GM12801 (cell line): ENCODE data around the gene DEPDC1B.

Experiments
- TF ChIP-seq, protein P1 (sequence below): IDR thresholded peaks from one replicate; pipeline ENCODE4 v1.5.1; 2011; ENCODE audit warnings: control low read depth; ENCODE audit not compliant: insufficient read length; ENCODE audit errors: extremely low read depth

Gene DEPDC1B

GRCh38 chr5:60651872-60652620 lies 47.9 kb downstream of the DEPDC1B start:
- TF ChIP-seq, protein P1, sequence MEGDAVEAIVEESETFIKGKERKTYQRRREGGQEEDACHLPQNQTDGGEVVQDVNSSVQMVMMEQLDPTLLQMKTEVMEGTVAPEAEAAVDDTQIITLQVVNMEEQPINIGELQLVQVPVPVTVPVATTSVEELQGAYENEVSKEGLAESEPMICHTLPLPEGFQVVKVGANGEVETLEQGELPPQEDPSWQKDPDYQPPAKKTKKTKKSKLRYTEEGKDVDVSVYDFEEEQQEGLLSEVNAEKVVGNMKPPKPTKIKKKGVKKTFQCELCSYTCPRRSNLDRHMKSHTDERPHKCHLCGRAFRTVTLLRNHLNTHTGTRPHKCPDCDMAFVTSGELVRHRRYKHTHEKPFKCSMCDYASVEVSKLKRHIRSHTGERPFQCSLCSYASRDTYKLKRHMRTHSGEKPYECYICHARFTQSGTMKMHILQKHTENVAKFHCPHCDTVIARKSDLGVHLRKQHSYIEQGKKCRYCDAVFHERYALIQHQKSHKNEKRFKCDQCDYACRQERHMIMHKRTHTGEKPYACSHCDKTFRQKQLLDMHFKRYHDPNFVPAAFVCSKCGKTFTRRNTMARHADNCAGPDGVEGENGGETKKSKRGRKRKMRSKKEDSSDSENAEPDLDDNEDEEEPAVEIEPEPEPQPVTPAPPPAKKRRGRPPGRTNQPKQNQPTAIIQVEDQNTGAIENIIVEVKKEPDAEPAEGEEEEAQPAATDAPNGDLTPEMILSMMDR: no peak

DNA sequence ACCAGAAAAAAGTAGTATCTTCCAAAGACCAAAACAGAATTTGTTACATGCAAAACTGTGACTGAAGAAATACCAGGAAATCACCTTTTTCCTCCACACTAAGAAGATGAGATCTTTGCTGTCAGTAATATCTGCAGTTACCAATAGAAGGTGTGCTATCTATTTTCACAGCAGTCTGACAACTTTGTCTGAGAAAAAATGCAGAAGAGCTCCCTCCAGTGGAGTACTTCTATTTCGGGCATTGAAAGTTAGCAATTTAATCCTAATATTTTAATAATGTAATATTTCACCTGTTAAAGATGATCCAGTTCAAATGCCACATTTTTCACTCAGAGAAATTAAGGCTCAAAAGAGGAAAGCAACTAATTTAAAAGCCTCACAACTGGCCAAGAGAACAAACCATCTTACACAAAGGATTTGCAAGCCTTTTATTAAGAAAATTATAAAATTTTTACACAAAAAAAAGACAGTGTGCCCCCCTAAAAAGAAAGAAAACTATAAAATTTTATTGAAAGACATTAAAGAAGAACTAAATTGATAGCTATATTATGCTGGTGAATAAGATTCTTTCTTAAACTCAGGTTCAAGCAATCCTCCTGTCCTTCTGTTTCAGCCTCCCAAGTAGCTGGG lies 50.6 kb downstream of the DEPDC1B start:
- TF ChIP-seq, protein P1: no peak

DNA sequence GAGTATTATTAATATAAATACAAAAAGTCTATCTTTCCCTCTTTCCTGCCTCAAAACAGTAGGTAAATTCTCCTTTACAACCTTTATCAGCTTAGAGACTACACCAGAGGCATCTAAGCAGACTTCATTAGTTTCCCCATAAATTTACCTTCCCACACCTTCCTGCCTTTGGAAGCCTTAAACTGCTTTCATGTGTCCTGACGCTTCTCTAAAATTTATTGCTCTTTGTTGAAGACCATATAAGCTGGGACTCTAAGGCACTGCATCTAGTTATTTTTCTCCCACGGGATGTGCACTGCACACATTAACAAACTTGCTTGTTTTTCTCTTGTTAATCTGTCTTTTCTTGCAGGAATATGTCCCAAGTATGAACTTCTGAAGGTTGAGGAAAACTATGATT lies 51.8 kb downstream of the DEPDC1B start:
- TF ChIP-seq, protein P1: no peak

GRCh38 chr5:60640901-60641300 lies 59.1 kb downstream of the DEPDC1B start:
- TF ChIP-seq, protein P1: no peak

DNA sequence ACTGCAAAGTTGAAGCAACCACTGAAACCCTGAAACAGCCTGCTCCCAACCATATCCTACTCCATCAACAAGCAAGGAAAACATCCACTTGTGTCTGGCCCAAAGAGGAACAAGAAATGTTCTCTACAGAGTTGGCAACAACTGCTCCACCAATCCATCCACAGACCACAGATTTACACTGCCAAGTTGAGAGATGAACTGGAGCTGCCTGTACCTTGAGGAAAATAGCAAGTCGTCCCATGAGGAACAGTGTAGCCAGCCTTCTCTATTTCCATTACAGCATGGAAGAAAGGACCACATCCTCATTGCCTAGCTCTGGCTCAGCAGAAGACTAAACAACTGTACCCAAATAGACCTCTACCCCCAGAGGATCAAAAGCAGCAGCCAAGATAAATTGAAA lies 60.4 kb downstream of the DEPDC1B start:
- TF ChIP-seq, protein P1: no peak

DNA sequence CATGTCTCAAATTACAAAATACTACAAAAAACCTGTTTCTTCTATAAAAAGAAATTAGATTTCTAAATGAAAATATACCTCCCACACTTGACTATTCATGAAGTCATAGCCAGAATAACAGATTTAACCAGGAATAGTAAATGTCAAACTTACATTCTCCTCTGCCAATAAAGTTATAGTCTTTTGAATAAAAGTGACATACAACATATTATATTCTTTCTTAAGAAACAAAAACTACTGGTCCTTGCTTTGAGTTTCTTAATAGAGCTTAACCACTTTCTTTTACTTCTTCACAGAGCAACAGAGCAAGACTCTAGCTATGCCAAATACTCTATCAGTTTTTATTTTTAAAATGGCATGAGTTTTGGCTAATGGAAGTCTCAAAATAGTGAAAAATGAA lies 61.7 kb downstream of the DEPDC1B start:
- TF ChIP-seq, protein P1: no peak

GRCh38 chr5:60636644-60637043 lies 63.3 kb downstream of the DEPDC1B start:
- TF ChIP-seq, protein P1: no peak
